HepG2 (cell line): ENCODE results near the gene PXMP4. TPM values are rescaled to one million over a fixed set of nuclear protein-coding genes. Genes with fewer than 3 reads are reported as not detected.

Experiments used
- ATAC-seq: fragments of 200-7000 bp; cut with Tn5 transposase; 3 replicates; pipeline ENCODE4 v1.9.1; 2020; ENCODE audit warnings: mild to moderate bottlenecking, moderate library complexity
- BruUV-seq: library from RNA; stranded (reverse); fragments of 400-500 nt; replicated peaks from 2 replicates; lab custom pipeline; 2021; lab: Mats Ljungman, UMichigan
- CTCF ChIA-PET: fragments of 300-600 bp; formaldehyde crosslinking; extraction: SDS; loops from one replicate; lab custom pipeline; 2021; ENCODE audit warnings: low total read pairs, inconsistent platforms, low intra/inter-chr PET ratio; lab: Yijun Ruan, JAX
- POLR2A ChIA-PET: fragments of 350-600 bp; sonication (Branson Sonifier 250); formaldehyde crosslinking; loops from one replicate; lab custom pipeline; 2020; ENCODE audit warnings: antibody characterized with exemption, inconsistent platforms; lab: Yijun Ruan, JAX
- DNase-seq: peaks from one replicate; pipeline ENCODE4 v3.0.0-alpha.2; 2015; ENCODE audit warnings: low spot score
- FAIRE-seq: peaks from 3 replicates; lab custom pipeline; 2011; peaks lifted over from hg19 to GRCh38; lab: Jason Lieb, UNC
- H2AFZ ChIP-seq: one replicate; pipeline ENCODE4 v1.6.1; 2011; ENCODE audit warnings: low read length, inconsistent platforms
- H3K27ac ChIP-seq: fragments of 300-600 bp; 3 replicates; pipeline ENCODE4 v1.8.0; 2011; ENCODE audit warnings: mixed run types, mild to moderate bottlenecking, mixed read lengths, low read length, inconsistent platforms; ENCODE audit not compliant: insufficient read depth; ENCODE audit errors: extremely low read length
- H3K27me3 ChIP-seq, 2 experiments: fragments of 200-600 bp in 1 of 2; 2 replicates in 1 of 2; 3 replicates in 1 of 2; pipeline versions ENCODE4 v1.6.0 to v1.8.0; 2011; ENCODE audit warnings: low read length in 2 of 2, mild to moderate bottlenecking in 2 of 2, moderate library complexity in 2 of 2, inconsistent platforms in 1 of 2; ENCODE audit not compliant: insufficient read depth in 2 of 2, control insufficient read depth in 1 of 2
- H3K36me3 ChIP-seq, 2 experiments: fragments of 200-600 bp in 1 of 2; replicated peaks in 1 of 2; 2 replicates in 1 of 2; 3 replicates in 1 of 2; pipeline versions ENCODE4 v1.5.1 to v1.8.0; 2011; ENCODE audit warnings: low read length in 2 of 2, inconsistent platforms in 1 of 2; ENCODE audit not compliant: insufficient read depth in 2 of 2, control insufficient read depth in 1 of 2
- H3K4me1 ChIP-seq: 2 replicates; pipeline ENCODE4 v1.5.1; 2012; ENCODE audit warnings: low read length, inconsistent platforms; ENCODE audit not compliant: insufficient read depth
- H3K4me2 ChIP-seq: 2 replicates; pipeline ENCODE4 v1.6.0; 2011; ENCODE audit warnings: low read depth, low read length, inconsistent platforms
- H3K4me3 ChIP-seq, 3 experiments: fragments of 200-600 bp in 1 of 3; sonication (generic), shearing (Covaris generic) in 1 of 3; replicated peaks in 1 of 3; 2 replicates each; pipeline ENCODE4 v1.5.1; 2011 to 2016; ENCODE audit warnings: low read length in 3 of 3, inconsistent platforms in 2 of 3, low read depth in 2 of 3, mild to moderate bottlenecking in 2 of 3, control low read depth in 1 of 3, mixed read lengths in 1 of 3; ENCODE audit not compliant: insufficient read depth in 1 of 3
- H3K79me2 ChIP-seq: one replicate; pipeline ENCODE4 v1.6.1; 2011; ENCODE audit warnings: low read length, inconsistent platforms; ENCODE audit not compliant: insufficient read depth
- H3K9ac ChIP-seq: 2 replicates; pipeline ENCODE4 v1.6.0; 2011; ENCODE audit warnings: mild to moderate bottlenecking, low read depth, low read length, inconsistent platforms; ENCODE audit not compliant: insufficient read depth
- H3K9me3 ChIP-seq: 2 replicates; pipeline ENCODE4 v1.5.1; 2012; ENCODE audit warnings: mild to moderate bottlenecking, low read length
- H4K20me1 ChIP-seq: 2 replicates; pipeline ENCODE4 v1.6.0; 2011; ENCODE audit warnings: inconsistent platforms, mild to moderate bottlenecking, low read length, moderate library complexity; ENCODE audit not compliant: insufficient read depth
- CBX5 ChIP-seq: sonication (generic); formaldehyde crosslinking; IDR thresholded peaks from 2 replicates; pipeline ENCODE4 v1.4.0; 2020; ENCODE audit warnings: missing genetic modification reagents, borderline replicate concordance
- CREB1 ChIP-seq, 2 experiments: fragments of 450-650 bp in 1 of 2; IDR thresholded peaks; 2 replicates each; pipeline ENCODE4 v1.6.1; 2016 to 2017; ENCODE audit warnings: control low read depth in 1 of 2, mild to moderate bottlenecking in 1 of 2, missing compliant biosample characterization in 1 of 2, missing genetic modification characterization in 1 of 2
- EED ChIP-seq: sonication (generic); formaldehyde crosslinking; IDR thresholded peaks from 2 replicates; pipeline ENCODE4 v1.5.0; 2020; ENCODE audit warnings: mild to moderate bottlenecking, missing genetic modification reagents
- ESRRA ChIP-seq: sonication (generic); formaldehyde crosslinking; IDR thresholded peaks from 2 replicates; pipeline ENCODE4 v1.5.1; 2020; ENCODE audit warnings: mild to moderate bottlenecking, low read depth, missing genetic modification reagents
- FOXO1 ChIP-seq: sonication (generic); formaldehyde crosslinking; IDR thresholded peaks from 2 replicates; pipeline ENCODE4 v1.4.0; 2020; ENCODE audit warnings: missing genetic modification reagents
- HNRNPL ChIP-seq: fragments of 200-400 bp; formaldehyde crosslinking; IDR thresholded peaks from 2 replicates; pipeline ENCODE4 v1.6.1; 2017; ENCODE audit warnings: mild to moderate bottlenecking, low read depth, low read length
- JARID2 ChIP-seq: sonication (generic); formaldehyde crosslinking; IDR thresholded peaks from 2 replicates; pipeline ENCODE4 v1.8.1; 2023; ENCODE audit warnings: missing genetic modification reagents, inconsistent platforms; ENCODE audit not compliant: insufficient replicate concordance
- KAT2B ChIP-seq: fragments of 150-350 bp; IDR thresholded peaks from 2 replicates; pipeline ENCODE4 v1.6.1; 2014; ENCODE audit warnings: low read depth, low read length, borderline replicate concordance
- NFATC3 ChIP-seq: sonication (generic); formaldehyde crosslinking; IDR thresholded peaks from 2 replicates; pipeline ENCODE4 v1.5.1; 2020; ENCODE audit warnings: mild to moderate bottlenecking, missing genetic modification reagents
- PPARG ChIP-seq: conservative IDR thresholded peaks from 2 replicates; pipeline ENCODE4 v1.6.1; 2016; ENCODE audit warnings: missing biosample characterization, missing genetic modification reagents
- RAD51 ChIP-seq: fragments of 450-650 bp; IDR thresholded peaks from 2 replicates; pipeline ENCODE4 v1.6.1; 2016; ENCODE audit warnings: borderline replicate concordance
- REXO4 ChIP-seq: sonication (generic); formaldehyde crosslinking; IDR thresholded peaks from 2 replicates; pipeline ENCODE4 v1.8.0; 2022; ENCODE audit warnings: missing genetic modification reagents, mild to moderate bottlenecking, borderline replicate concordance
- SOX5 ChIP-seq: IDR thresholded peaks from 2 replicates; pipeline ENCODE4 v1.6.1; 2016; ENCODE audit warnings: borderline replicate concordance
- TBL1XR1 ChIP-seq: fragments of 150-350 bp; IDR thresholded peaks from 2 replicates; pipeline ENCODE4 v1.6.1; 2014; ENCODE audit warnings: borderline replicate concordance, low read length; ENCODE audit not compliant: partially characterized antibody
- ZNF292 ChIP-seq: sonication (generic); formaldehyde crosslinking; IDR thresholded peaks from 2 replicates; pipeline ENCODE4 v1.8.1; 2022; ENCODE audit warnings: mild to moderate bottlenecking, low read depth, missing genetic modification reagents, borderline replicate concordance
- ZNF430 ChIP-seq: sonication (generic); formaldehyde crosslinking; IDR thresholded peaks from 2 replicates; pipeline ENCODE4 v1.9.0; 2021; ENCODE audit warnings: mild to moderate bottlenecking, missing genetic modification reagents
- WGBS: methylation state at CpG from one replicate; pipeline ENCODE4 v1.1.6; 2017; ENCODE audit warnings: low lambda C conversion rate; 5-methylcytosine and 5-hydroxymethylcytosine counted together
- in situ Hi-C: cut with HindIII; loops from 2 replicates; pipeline ENCODE4 v1.10.0; 2017; ENCODE audit warnings: low pct_unique_long_range_greater_than_20kb; ENCODE audit not compliant: extremely low pct_ligation_motif_present
- intact Hi-C: fragments of 100-400 bp; cut with micrococcal nuclease; formaldehyde crosslinking; loops from one replicate; pipeline ENCODE4 v1.10.0; 2022; ENCODE audit not compliant: unreplicated experiment
- polyA plus RNA-seq, 8 experiments: library from polyadenylated mRNA; depleted of rRNA in 3 of 8; stranded (reverse) in 7 of 8; unstranded in 1 of 8; fragments of >200 nt; fragmentation: Illumina TruSeq in 4 of 8; extraction: Trizol in 4 of 8; gene quantifications; 2 replicates each; pipeline versions ENCODE4 v1.2.1 to v1.2.3, GENCODE V29; 2011 to 2016; ENCODE audit warnings: low read depth in 4 of 8, missing spikeins in 1 of 8, mixed read lengths in 1 of 8; ENCODE audit not compliant: insufficient read depth in 1 of 8
- total RNA-seq, 5 experiments: library from RNA; depleted of rRNA; stranded (reverse); fragments of >200 nt; fragmentation: Illumina TruSeq; extraction: Trizol; gene quantifications; 2 replicates each; pipeline ENCODE4 v1.2.3, GENCODE V29; 2016; ENCODE audit warnings: low read depth in 1 of 5
- TF ChIP-seq, protein P1 (sequence below): sonication (generic); formaldehyde crosslinking; IDR thresholded peaks from 2 replicates; pipeline ENCODE4 v1.5.0; 2020; ENCODE audit warnings: missing genetic modification reagents
- TF ChIP-seq, protein P2 (sequence below): sonication (generic); formaldehyde crosslinking; IDR thresholded peaks from 2 replicates; pipeline ENCODE4 v1.8.0; 2022; ENCODE audit warnings: missing genetic modification reagents, mild to moderate bottlenecking, borderline replicate concordance
- TF ChIP-seq, protein P3 (sequence below): sonication (generic); formaldehyde crosslinking; IDR thresholded peaks from 2 replicates; pipeline ENCODE4 v1.5.0; 2020; ENCODE audit warnings: missing genetic modification reagents

PXMP4 gene
- total and polyA plus RNA-seq, 2 of the 13 experiments (the other 11 are each of a cell fraction or from before 2014, with no cell fraction given): not detected

DNA sequence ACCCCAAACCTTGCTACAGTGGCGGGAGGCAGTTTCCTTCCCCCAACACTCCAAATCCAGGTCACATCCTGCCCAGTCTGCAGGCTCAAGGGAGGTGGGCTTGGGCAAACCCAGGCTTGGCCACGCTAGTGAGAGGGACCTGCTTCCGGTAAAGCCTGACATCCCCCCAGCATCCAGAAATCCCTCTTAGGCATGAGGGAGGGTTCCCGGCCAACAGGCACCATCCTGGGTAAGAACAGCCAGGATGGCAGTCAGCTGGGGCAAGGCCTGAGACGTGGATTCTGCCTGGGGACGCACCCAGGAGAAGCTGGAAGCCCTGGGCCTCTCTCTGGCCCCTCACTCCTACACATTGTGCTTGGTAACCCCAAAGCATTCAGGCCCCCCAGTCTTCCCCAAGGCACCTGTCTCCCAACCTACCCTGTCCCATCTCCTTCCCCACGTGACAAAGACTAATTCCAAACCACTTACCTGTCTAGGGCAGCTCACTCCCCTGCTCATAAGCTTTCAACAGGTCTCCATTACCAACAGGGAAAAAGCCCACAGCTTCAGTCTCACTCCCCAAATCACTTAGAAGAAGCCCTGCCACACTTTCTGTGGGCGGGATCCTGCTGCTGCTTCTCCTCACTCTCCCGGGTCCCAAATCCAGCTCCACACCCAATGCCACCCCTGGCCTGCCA is 55.9 kb downstream of the PXMP4 start:
- Histone ChIP-seq H3K4me3 (peak overlapping the region; percentile 77 to 88 (median 87)), H3K27me3 (no peaks in the 10 kb centered on the region; a peak in 1 of 5 replicates), H3K27ac (peak overlapping the region; percentile 65), H2AFZ (no peak overlapping the region), H3K4me1 (peaks cover 28% of the 10 kb centered on the region), H3K9me3 (no peaks in the 10 kb centered on the region), H3K4me2 (peak overlapping the region; percentile 98), H3K79me2 (peaks cover 8% of the 10 kb centered on the region), H4K20me1 (no peaks in the 10 kb centered on the region), H3K36me3 (peaks cover 31 to 32% of the 10 kb centered on the region in 2 experiments), H3K9ac (peak overlapping the region; percentile 80)
- ChIA-PET POLR2A (interaction anchor here (0.5 to 3.7 kb wide), 22 partner anchors 9 to 448 kb away, joined by 3 to 24 read pairs (median 7); partner anchors contain the start of genes CBFA2T2, CDK5RAP1, CHMP4B and EIF2S2), CTCF (interaction anchor here (1.5 kb wide), 1 partner anchor 68 kb away, joined by 5 read pairs; the partner anchor contains the start of gene ZNF341)
- FAIRE-seq: peak; percentile 72
- WGBS: 34% methylated on average over 9 of the region's 9 CpGs
- peak; percentile 18 for ATAC-seq
- in situ Hi-C loops (no loop called here), intact Hi-C loops (loop anchor here (5.0 kb wide), 1 partner anchor 262 kb away; the partner anchor contains the start of gene CDK5RAP1)
- TSS peak; percentile 97 for BruUV-seq
- no peak for DNase-seq
- TF ChIP-seq ZNF292 (CRISPR knock-in tag) (no peak), REXO4 (CRISPR knock-in tag) (no peak), FOXO1 (CRISPR knock-in tag) (peak; percentile 38; the same call in 1 of the 2 replicates), ZNF430 (CRISPR knock-in tag) (0 out of 2 replicates have a peak, but pooled peaks have one; percentile 6), KAT2B (no peak), ESRRA (CRISPR knock-in tag) (no peak), RAD51 (no peak), NFATC3 (CRISPR knock-in tag) (0 out of 2 replicates have a peak, but pooled peaks have one; percentile 72), PPARG (CRISPR knock-in tag) (no peak), SOX5 (CRISPR knock-in tag) (no peak), HNRNPL (0 out of 2 replicates have a peak, but pooled peaks have one; percentile 23), CBX5 (CRISPR knock-in tag) (peak; percentile 64; the same call in 1 of the 2 replicates), CREB1 (IDR thresholded peaks at IDR 0.05) (no peak), CREB1 (CRISPR knock-in tag; IDR thresholded peaks at IDR 0.05) (no peak), TBL1XR1 (no peak), EED (0 out of 2 replicates have a peak, but pooled peaks have one; percentile 1), JARID2 (CRISPR knock-in tag) (no peak)
- TF ChIP-seq, protein P1, sequence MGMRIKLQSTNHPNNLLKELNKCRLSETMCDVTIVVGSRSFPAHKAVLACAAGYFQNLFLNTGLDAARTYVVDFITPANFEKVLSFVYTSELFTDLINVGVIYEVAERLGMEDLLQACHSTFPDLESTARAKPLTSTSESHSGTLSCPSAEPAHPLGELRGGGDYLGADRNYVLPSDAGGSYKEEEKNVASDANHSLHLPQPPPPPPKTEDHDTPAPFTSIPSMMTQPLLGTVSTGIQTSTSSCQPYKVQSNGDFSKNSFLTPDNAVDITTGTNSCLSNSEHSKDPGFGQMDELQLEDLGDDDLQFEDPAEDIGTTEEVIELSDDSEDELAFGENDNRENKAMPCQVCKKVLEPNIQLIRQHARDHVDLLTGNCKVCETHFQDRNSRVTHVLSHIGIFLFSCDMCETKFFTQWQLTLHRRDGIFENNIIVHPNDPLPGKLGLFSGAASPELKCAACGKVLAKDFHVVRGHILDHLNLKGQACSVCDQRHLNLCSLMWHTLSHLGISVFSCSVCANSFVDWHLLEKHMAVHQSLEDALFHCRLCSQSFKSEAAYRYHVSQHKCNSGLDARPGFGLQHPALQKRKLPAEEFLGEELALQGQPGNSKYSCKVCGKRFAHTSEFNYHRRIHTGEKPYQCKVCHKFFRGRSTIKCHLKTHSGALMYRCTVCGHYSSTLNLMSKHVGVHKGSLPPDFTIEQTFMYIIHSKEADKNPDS (CRISPR knock-in tag): peak; percentile 90
- TF ChIP-seq, protein P2, sequence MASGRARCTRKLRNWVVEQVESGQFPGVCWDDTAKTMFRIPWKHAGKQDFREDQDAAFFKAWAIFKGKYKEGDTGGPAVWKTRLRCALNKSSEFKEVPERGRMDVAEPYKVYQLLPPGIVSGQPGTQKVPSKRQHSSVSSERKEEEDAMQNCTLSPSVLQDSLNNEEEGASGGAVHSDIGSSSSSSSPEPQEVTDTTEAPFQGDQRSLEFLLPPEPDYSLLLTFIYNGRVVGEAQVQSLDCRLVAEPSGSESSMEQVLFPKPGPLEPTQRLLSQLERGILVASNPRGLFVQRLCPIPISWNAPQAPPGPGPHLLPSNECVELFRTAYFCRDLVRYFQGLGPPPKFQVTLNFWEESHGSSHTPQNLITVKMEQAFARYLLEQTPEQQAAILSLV (CRISPR knock-in tag): no peak
- TF ChIP-seq, protein P3, sequence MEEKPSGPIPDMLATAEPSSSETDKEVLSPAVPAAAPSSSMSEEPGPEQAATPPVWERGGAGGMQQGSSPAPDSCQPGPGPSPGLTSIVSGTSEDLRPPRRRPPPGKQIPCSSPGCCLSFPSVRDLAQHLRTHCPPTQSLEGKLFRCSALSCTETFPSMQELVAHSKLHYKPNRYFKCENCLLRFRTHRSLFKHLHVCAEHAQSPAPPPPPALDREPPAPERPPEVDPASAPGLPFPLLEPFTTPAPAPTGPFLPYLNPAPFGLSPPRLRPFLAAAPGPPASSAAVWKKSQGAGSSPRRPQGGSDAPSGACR (CRISPR knock-in tag): peak; percentile 70; the same call in 1 of the 2 replicates
